ENCODE measurements around the gene PAPPA. TPM values are rescaled to one million over a fixed set of nuclear protein-coding genes. Genes with fewer than 3 reads are reported as not detected.

Gene PAPPA
- total RNA-seq, 1 donor from 2014 or later: 5.6 TPM

- DNase-seq (ENCODE audit: low spot score): no peak
Observed at GRCh38 chr9:116275418-116276195, 122.0 kb downstream of the PAPPA start.

DNA sequence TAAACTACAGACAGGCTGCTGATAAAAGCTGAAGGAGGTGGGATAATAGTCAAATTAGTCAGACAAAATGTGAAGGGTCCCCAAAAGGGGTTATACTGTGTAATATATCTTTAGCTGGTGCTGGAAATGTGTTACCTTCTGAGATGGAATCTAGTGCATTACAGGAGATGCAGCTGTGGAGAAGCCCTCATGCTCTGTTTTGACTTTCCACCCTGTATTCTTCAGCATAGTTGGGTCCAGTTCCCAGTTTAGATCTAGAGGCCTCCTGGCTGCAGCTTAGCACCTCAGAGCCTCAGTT, 122.6 kb downstream of the PAPPA start:
- no peak for DNase-seq (ENCODE audit: low spot score)

DNA sequence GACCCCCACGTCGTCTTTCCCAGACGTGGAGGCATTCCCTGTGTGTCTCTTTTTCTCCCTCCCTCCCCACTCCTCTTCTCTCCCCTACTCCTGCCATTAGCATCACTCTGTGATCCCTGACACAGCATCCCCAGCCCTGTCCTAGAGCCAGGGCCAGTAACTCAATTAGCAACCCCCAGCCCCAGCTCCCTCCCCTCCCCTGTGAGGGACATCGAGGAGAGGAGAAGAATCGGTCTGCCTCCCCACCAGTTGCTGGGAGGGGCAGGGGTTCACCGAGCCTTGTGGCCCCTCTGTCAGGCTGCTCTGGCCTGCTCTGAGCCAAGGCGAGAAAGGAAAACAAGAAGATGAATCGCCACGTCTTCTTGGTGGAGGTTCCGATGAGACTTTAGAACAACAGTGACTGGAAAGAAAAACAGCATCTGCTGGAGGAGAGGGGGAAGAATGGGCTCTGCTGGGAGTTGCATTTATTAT, 123.1 kb downstream of the PAPPA start:
- no peak for DNase-seq (ENCODE audit: low spot score)

- no peak for DNase-seq (ENCODE audit: low spot score)
Observed at GRCh38 chr9:116278326-116278725, 124.7 kb downstream of the PAPPA start.

GRCh38 chr9:116279230-116279629, 125.6 kb downstream of the PAPPA start:
- DNase-seq (ENCODE audit: low spot score): no peak

DNA sequence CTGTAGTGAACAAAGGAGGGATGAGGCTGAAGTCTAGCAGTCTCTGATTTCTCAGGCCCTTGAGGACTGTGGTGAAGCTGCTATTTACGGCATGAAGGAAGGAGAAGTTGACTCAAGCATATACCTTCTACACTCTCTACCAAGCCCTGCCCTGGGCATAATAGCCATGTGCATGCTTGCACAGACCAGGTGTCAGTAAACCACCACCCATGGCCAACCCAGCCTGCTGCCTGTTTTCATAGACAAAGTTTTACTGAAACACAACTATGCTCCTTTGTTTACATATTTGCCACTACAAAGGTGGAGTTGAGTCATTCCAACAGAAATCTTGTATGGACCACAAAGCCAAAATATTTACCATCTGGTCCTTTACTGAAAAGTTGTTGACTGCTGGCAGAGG, 126.9 kb downstream of the PAPPA start:
- DNase-seq (ENCODE audit: low spot score): no peak

DNA sequence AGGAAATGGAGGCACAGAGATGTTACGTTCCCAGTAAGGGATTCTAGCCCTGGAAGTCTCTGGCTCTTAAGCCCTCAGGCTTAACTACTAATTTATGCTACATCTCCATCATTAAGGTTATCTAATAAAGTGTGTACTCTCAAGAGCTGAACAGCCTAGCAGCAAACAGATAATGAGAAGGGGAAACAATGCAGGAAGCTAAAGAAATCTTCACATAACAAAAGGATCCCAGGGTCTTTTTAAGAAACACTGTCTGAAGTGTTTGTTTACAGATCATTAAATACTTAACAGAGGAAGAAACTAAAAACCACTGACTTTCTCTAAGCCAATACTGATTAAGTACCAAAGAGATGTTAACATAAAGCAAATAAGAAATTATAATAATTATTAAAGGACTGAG, 129.0 kb downstream of the PAPPA start:
- DNase-seq (ENCODE audit: low spot score): no peak

- no peak for DNase-seq (ENCODE audit: low spot score)
Observed at GRCh38 chr9:116284518-116284917, 130.9 kb downstream of the PAPPA start.

- DNase-seq (ENCODE audit: low spot score): no peak
Observed at GRCh38 chr9:116285320-116285719, 131.7 kb downstream of the PAPPA start.

DNA sequence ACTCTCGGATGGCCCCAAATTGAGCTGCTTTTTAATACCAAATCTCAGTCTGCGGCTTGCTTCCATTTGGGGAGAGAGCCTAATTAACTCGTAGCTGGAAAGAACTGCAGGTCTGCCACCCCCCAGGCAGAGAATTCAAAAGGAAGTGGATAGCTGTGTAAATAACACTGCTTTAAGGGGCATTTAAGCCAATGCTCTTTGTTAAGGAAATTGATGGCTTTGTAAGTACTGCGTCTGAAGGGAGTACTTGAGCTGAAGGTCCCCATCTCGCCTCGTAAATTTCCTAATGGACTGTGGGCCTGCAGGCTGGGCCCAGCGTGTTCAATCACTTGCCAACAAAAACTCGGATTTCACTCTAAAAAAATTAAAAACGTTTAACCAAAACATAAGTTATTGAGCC, 132.7 kb downstream of the PAPPA start:
- no peak for DNase-seq (ENCODE audit: low spot score)

- no peak for DNase-seq (ENCODE audit: low spot score)
Observed at GRCh38 chr9:116287721-116288120, 134.1 kb downstream of the PAPPA start.

DNA sequence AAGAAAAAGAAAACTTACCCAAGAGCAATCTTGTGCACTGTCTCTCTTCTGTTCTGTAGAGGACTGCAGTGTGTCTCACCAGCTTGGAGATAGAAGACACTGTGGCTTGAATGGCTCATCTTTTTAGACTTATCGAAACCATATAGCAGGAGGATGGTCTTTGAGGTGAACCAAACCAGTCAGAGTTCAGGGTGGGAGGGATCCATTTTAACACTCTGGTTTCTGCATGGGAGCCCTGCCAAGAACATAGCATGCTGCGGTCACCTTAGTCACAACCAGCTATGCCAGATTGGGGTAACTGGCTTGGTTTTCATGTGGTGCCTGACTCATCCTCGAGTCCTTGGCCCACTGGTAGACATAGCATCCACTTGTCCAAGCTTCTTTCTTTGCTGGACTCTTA, 135.1 kb downstream of the PAPPA start:
- DNase-seq (ENCODE audit: low spot score): no peak

DNA sequence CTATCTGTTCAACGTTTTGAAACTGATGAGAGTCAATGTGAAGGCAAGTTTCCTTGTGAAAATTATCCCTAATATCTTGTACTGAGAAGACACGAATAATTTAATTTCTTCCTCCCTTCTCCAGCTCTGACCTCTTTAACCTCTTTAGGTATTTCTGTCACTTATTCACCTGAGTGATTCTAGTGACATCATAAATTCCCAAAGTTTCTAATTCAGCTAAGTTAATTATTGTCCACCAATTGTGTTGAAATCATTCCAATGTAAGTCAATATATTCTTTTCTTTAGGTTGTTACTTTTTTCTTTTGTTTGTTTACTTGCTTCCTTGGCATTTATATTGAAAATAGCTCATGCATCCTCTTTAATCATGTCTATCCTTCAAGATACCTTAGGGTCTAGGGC, 143.8 kb downstream of the PAPPA start:
- no peak for DNase-seq (ENCODE audit: low spot score)

DNA sequence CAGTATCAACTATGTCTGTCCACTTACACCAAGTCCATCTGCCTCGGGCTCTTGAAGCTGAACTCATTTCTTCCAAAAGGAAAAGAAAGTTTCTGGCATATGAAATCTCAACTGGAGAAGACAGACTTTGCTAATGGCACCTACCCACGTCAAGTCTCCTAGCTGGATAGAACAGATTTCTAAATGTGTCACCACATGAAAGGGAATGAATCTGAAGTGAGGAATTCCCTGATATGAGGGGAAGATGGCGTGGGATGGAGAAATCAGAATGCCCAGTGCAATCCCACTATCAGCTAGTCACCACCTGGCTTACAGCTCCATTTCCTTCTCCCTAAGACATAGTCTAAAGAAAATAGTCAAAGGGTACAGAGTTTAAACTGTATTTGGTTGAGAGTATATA, 144.7 kb downstream of the PAPPA start:
- DNase-seq (ENCODE audit: low spot score): no peak

- DNase-seq (ENCODE audit: low spot score): no peak
Observed at GRCh38 chr9:116298878-116299391, 145.3 kb downstream of the PAPPA start.

DNA sequence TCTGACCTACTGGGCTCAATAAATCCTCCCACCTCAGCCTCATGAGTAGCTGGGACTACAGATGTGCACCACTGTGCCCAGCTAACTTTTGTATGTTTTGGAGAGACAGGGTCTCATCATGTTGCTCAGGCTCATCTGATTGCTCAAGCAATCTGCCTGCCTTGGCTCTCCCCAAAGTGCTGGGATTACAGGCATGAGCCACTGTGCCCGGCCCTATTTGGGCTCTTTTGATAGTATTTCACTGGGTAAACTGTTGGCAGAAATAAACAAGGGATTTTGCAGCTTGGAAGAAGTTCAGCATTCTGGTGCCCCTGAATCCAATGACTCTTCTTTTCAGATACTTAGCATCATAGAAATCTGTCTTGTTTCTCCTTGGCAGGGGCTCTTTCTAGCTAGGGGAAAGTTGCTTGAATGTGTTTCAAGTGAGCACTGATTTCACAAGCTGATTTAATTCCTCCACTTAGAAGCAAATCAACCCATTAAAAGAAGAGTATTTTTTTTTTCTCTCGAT, 146.8 kb downstream of the PAPPA start:
- DNase-seq (ENCODE audit: low spot score): no peak

- no peak for DNase-seq (ENCODE audit: low spot score)
Observed at GRCh38 chr9:116303270-116303669, 149.7 kb downstream of the PAPPA start.

- DNase-seq (ENCODE audit: low spot score): no peak
Observed at GRCh38 chr9:116303886-116304538, 150.4 kb downstream of the PAPPA start.

- DNase-seq (ENCODE audit: low spot score): no peak
Observed at GRCh38 chr9:116304761-116305160, 151.2 kb downstream of the PAPPA start.

GRCh38 chr9:116308076-116308475, 154.5 kb downstream of the PAPPA start:
- no peak for DNase-seq (ENCODE audit: low spot score)

DNA sequence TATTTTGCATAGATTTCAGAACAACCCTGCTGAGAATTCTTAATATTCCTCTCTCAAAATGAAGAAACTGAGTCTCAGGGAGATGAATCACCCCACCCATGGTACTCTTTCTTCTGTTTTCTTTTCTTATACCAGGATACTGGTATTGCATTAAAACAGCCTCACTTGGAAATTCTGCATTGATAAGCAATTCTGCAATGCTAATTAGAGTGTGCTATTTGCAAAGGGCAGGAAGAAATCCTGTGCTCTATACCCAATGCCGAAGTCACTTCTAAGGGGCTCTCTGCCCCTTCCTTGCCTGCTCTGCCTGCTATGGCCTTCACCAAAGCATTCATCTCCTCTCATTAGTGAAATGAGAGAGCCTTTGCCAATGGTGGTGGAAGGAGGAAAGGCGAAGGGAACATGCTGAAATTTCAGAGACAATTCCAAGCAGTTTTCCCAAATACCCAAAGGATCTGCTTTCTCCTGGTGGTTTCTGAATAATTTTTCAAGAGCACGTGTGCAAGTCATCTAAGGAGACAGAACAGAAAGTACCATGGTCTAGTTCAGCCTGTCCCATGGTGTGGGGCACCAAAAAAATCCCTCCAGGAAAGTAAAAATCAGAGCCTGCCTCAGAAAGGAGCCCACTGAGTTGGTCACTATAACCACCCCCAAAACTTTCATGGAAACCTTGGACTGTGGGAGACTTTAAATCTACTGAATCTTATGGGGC, 156.5 kb downstream of the PAPPA start:
- DNase-seq (ENCODE audit: low spot score): no peak

GRCh38 chr9:116312221-116312620, 158.6 kb downstream of the PAPPA start:
- no peak for DNase-seq (ENCODE audit: low spot score)

DNA sequence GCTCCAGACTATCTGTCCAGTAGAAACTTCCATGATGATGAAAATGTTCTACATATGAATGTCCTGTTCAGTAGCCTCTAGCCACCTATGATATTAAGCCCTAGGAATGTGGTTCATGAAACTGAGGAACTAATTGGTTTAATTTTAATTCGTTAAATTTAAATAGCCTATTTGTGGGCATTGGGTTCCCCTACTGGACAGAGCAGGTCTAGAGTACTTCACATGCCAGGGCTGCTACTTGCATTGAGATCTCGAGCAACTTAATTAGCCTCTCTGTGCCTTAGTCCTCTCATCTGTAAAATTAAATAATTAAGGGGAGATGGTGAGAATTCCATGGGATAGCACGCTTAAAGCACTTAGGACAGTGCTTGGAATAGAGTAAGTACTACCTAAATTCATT, 160.0 kb downstream of the PAPPA start:
- DNase-seq (ENCODE audit: low spot score): no peak

Measured in mucosa of gallbladder (tissue), 1 donor.